GM18868 (cell line): Measurements from ENCODE around the gene LRMDA.

Experiments used
- ATAC-seq: cut with Tn5 transposase; IDR thresholded peaks from one replicate; pipeline ENCODE4 v1.9.1; 2021; ENCODE audit warnings: mild to moderate bottlenecking, moderate library complexity; ENCODE audit not compliant: unreplicated experiment

Gene LRMDA

DNA sequence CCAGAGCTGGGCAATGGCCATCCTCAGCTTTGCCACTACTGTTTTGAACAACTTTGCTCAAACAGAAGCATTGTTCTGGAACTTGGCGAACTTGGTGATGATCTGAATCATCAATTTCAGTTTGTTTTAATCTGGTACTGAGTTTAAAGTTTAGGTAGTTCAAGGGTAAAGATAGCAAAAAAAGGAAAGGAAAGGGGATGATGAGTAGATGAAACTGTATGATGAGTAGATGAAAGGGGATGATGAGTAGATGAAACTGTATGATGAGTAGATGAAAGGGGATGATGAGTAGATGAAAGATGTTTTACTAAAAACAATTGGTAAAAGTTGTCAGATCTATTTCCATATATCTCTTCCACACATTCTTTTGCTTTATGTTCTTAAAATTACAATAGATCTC, 737.0 kb downstream of the LRMDA start:
- no peak for ATAC-seq

DNA sequence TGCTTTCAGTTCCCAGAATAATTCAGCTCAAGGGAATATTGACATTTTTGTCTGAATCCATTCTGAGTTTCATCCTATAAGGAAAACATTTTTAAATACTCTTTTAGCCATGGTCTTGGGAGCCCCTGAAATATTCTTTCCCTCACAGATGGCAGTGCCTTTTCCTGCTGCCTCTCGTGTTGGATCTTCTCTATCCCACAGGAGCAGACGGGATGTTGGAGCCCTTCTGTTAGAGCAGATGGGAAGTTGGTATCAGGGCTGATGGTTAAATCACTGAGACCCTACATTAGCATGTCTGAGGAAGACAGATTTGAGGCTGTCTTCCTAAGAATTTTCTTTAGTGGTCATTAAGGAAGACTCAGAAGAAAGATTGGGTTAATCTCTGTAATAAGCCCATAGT, 737.8 kb downstream of the LRMDA start:
- ATAC-seq, result no peak

DNA sequence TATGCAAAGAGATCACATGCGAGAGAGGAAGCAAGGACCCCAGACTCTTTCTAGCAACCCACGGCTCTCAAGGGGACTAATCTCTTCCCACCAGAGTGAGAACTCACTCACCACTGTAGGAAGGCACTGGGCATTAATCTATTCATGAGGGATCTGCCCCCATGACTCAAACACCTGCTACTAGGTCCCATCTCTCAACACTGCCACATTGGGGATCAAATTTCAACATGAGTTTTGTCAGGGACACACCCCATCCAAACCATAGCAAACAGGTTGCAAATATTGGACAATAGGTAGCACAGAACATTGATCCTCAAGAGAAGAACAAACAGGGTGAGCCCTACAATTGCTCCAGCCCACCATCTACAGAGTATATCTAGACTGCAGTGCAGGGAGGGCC, 740.6 kb downstream of the LRMDA start:
- ATAC-seq, result no peak

DNA sequence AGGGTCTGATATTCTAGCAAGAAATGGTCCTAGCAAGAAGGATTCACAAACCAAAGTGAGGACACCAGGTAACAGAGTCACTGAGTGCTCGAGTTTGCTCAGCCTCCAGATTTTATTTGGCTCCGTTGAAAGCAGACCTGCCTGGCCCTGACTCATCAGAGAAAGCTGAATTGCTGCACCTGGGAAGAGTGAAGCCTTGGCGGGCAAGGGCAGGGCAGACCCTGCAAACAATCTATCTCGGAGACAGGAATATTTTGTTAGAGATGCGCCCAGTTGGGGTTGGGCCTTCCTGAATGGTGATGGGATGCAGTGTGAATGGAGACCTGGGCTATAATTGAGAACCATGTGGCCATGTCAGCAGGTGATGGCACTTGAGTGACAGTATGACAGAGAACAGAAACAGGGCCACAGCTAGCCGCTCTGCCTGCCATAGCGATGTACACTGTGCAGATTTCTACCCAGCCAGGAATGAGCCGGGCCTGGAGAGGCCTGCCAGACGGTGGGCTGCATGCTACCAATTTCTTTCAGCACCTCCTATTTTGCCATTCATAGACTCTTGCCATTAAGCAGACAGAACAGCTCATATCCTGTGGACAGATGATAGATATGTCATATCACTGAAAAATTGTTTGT, 744.2 kb downstream of the LRMDA start:
- no peak for ATAC-seq

DNA sequence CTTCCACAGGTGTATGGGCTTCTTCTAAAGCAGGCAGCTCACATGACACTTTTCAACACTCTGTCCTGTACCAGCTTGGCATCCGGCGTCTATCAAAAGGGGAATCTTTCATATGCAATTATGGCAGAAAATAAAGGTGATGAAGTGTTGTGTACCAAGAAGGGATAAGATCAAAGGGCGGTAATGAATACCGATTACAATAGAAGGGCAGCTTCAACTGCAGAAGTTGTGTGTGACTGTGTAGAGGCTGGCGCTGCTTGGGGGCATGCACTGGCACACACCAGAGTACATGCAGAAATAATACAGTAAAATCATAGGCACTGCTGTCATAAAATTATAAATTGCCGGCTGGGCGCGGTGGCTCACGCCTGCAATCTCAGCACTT, 744.7 kb downstream of the LRMDA start:
- ATAC-seq, result no peak

DNA sequence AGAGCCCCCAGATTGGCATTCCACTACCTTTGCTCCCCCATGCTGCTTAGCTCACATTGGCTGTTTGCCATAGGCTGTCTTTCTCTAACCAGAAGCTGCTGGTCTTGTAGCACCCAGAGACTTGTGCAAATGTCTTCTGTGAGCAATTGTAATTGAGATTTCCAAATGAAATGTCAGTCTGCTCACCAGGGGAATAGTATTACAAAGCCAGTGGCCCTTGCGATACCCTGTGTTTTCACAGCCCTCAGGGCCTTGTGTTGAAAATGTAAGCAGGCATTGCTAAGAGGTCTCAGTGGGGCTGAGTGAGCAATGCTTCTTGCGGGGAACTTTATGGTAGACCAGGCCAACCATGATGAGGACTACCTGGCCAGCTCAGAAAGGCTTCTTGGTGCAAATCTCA, 746.5 kb downstream of the LRMDA start:
- no peak for ATAC-seq

DNA sequence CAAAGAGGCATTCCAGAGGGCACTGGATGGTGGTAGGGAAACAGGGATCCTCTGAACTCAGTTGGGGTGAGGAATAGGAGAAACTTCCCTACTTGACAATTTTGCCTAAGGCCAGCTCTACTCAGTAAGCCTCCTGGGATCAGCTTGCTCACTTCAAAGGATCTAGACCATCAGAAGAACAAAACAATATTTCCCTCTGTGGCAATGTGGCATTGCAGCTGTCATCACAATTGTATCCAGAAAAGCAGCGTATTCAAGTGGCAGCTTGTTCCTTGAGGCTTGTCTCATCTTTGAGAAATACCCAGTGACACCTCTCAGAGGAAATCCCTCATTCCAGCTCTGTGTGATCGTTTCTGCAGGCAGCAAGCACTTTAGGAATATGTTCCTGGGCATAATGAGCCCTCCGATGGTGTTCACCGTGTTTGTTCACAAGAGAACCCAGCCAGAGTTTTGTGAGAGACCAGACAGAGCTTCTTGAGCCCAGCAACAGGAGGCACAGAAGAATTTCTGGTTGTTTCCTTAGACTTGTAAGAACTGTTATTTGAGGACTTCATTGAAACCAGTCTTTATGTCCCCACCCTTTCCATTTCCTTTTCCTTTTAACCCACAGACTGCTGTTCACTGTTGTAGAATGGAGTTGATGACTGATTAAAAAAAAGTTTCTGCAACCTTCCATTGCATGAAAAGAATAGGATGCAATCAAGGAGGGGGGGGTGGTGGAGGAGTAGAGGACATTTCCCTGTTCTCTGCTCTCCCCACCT, 747.3 kb downstream of the LRMDA start:
- ATAC-seq, result no peak

DNA sequence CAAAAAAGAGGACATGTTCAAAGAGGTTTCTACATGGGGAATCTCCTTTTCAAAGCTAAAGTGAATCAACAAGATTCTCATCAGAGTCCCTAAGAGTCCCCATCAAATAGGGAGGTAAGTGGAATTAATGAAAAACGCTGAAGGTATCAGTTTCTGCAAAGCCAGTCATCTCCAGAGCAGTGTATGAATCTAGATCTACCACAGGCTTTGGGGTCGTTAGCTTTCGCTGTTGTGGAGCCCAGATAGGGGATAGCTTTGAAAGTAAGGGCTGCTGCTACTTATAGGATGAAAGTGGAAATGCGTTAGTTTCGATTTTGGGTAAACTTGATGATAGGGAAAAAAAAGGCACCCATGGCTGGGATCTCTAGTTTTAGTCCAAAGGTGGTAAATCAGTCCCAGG, 748.4 kb downstream of the LRMDA start:
- no peak for ATAC-seq

DNA sequence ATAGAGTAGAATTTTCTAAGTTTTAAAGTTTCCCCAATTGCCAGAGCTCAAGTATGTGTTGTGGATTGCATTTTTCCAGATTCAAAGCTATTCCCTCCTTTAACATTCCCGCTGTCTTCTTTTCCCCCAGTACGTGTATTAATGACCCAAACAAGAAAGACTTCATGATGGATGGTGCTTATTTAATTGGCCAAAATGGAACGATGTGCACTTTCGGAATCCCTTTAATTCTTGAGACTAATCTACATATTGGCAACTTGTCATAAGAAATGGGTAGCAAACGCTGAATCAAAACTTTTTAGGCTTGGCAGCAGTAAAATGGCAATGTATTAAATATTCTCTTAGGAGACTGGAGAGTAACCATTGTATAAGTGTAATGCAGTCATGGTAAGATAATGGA, 753.2 kb downstream of the LRMDA start:
- ATAC-seq, result no peak

DNA sequence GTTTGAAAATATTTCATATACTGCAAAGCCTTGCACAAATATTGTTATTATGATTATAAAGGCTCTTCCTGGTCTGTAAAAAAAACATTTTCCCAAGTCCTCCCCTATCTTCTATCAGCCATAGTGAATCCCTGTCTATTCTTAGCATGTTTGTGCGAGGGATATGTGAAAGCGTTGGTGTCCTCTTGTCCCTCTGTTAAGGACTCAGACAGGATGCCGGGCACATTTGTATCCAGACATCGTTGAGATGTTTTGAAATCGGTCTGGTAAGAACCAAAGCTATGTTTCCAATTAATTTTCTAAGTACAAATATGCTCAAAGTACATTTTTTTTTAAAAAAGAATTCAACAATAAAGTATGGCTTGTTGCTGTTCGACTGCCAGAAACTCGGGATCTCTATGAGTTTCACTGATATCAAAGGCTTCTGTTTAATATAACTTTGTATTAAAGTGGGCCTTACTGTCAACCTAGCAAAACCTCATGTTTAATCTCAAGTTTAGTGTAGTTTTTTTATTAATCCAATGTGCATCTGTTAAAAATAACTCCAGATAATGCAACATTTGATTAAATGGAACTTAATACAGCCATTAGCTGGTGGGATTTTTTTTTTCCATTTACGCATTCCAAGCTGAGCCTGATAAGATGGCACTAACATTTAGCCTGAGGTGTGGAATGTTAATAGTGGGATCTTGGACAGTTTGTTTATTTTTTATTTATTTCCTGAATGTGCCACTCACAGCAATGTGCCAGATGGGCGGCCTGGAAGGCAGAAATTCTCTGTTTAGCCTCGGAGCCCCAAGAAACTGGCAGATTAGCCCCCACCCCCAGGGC, 754.3 kb downstream of the LRMDA start:
- ATAC-seq, result no peak

DNA sequence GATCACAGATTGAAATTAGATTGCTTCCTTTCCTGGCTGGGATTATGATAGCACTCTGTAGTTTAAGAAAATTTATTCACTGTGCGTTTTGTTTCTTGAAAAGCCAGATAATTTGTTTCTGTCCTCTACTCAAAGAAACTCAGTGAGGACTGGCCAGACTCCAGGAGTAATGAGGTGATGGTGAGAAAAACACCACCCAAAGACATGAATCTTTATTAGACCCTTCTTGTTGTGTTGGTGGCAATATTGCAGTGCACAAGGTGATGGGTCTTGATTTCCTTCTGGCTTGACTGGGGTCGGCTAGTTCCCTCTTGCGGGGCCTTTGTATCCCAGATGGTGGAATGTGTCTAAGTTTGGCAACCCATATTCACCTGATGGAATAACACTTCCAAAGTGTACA, 756.8 kb downstream of the LRMDA start:
- no peak for ATAC-seq

DNA sequence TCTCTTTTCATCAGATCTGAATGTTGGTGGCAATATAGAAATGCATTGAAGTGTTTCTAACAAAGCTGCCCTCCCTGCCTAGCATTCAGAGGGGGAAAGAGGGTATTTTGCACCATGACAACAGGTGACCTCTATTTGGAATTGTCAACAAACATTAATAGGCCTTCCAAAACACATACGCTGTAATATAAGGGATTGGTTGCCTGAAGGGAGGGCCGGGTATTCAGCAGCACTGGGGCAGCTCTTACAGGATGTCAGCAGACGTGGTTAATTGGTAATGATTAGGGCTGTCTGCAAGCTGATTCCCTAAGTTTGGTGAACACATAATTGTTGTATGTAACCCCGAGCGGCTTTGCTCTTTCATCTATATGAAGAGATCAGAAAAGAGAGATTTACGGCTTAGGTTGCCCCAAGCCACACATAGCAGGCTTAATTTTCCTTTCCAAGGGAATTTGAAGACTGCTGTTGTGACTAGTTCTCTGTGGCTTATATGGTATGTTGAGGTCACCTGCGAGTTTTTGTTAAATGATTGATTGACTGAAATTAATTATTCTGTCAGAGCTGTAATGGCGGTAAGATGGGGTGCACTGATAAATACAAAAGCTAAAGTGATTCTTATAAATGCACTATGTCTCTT, 759.3 kb downstream of the LRMDA start:
- ATAC-seq, result no peak

DNA sequence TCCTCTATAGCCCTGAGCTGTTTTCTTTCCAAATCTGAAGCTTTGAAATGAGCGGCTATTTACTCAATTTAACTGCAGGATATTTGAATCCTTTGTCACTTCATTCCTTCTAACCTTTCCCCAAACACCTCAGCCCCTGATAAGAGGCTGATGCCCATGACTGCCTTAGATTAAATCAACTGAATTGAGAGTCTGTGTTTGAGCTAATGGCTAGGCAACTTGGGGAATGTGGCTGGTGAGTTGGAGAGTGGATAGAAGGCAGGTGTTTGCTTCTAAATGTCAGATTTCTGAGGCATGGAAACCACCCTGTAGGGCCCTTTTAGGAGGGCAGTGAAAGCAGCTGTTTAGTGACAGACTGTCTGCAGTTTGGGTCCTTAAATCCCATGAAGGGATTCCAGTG, 759.9 kb downstream of the LRMDA start:
- ATAC-seq, result no peak

DNA sequence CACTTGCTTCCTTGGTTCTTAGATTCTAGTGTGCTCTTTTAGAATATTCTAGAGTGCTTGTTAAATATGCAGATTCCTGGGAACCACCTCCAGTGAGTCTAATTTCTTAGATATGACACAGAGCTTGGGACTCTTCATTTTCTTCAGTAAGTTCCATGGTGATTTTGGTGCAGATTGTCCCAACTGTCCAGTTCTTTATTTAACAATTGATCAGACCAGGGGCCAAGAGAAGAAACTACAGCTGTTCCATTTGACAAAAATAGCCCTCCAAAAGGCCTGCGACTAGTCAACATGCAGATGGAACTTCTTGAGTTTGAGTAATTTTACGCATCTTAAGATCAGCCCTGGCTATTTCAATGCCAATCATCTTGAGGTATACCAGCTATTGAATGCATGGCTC, 760.7 kb downstream of the LRMDA start:
- ATAC-seq, result no peak

DNA sequence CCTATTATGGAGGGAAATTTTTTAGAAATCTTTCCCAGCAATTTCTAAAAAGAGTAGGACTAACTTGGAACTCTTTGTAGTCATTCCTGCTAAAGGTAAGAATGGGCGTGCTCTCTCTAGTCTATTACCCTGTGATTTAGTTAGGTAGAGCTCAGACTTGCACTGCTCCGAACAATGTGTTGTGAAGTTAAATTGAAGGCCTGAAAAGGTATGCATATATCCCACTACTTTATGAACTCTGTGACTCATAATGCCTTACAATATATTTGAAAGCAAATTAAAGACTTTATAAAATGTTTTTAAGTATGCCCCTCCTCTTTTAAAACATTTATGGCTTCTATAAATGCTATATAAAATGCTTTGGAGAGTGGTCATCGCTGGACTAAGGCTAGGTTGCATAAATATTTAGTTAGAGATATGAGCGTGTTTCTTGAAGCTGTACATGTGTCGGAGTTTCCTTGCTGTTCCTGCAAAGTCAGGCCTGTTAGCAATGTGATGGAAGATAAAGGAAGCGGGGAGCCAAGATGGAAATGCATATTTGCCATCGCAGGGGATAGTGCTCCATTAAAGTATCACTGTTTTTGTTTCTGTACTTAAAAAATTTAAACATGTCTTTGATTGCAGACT, 761.4 kb downstream of the LRMDA start:
- no peak for ATAC-seq

DNA sequence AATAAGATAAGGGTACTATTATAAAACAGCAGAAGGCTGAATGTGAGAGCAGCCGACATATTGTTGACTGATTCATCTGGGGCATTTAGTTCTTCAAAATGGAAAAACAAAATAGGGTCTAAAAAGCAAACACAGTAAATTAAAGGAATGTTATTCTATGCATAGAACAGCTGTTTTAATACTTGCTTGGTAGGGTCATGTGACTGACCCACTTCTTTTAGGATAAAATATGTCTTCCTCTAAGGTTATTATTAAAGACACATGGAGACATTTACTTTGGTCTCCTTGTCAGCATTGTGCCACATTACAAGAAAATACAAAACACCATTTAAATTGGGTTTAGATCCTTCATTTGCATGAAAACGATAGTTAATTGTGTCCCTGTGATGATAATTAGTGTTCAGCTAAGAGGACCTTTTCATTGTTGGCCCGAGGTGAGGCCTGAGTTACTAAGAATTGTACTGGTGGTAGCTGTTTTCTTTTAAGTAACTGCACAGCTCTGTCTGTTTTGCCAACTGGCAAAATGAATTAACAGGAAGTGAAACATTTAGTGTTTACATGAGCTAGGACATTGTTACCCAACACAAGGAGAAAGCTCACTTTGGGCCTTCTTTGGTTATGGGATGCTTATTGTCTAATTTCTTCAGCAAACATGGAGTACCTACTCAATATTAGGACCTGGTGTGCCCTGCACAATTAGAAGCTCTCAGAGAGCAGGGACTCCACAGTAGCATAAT, 764.4 kb downstream of the LRMDA start:
- no peak for ATAC-seq

DNA sequence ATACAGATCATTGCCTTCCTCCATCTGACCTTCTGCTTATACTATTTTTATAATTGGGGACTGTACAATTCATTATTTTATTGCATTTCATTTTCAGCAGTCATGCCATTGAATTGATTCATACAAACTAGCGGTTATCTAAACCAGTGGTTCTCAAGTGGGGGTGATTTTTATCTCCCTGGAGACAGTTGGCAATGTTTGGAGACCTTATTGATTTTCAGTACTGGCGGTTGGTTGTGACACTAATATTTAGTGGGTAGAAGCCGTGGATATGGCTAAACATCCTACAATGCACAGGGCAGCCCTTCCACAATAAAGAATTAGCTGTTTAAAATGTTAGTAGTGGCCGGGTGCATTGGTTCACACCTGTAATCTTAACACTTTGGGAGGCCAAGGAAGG, 765.9 kb downstream of the LRMDA start:
- no peak for ATAC-seq

DNA sequence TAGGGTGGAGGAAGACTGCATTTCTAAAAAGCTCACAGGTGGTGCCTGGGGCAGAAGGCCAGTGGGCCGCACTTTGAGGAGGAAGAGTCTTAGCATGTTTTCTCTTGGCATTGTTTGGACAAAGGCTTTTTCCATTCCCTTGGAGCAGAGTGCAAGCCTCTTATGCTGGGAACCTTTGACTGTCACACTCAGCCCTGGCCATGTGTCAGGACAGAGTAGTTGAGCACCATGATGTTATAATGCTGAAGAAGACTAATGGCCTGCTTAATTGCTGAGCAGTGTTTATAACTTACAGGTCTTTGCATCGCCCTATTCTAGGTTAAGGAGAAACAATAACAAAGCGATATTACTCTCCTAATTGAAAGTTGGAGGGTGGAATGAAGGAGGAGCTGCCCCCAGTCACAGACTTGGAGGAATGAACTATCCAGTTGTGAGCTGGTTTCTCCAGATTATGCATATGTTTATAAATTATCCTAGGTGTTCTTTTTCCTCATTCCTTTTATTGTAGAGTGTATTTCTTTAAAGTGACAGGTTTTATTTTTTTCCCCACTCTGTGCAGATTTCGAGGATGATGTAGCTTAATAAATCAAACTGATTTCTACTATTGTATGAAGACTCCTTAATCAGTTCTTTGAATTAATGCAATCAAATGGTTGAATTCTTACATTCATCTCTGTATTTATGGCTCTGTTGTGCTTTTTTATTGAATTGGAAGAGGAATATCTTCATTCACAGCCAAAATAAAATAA, 767.0 kb downstream of the LRMDA start:
- no peak for ATAC-seq

DNA sequence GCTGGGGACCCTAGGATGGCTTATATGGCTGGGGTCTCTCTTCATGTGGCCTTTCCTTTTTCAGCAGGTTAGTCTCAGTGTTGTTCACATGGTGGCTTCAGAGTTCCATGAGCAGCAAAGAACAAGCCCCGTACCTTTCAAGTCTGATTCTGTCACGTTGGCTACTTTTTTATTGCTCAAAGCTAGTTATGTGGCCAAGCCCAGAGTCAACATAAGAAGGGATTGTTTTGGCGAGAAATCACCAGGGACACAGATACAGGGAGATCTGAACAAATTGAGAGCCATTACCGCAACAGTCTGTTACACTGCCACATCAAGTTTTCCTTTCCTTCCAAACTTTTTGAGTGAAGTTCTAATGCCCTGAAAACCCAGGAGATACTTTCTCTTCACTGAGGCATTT, 770.5 kb downstream of the LRMDA start:
- ATAC-seq, result no peak

DNA sequence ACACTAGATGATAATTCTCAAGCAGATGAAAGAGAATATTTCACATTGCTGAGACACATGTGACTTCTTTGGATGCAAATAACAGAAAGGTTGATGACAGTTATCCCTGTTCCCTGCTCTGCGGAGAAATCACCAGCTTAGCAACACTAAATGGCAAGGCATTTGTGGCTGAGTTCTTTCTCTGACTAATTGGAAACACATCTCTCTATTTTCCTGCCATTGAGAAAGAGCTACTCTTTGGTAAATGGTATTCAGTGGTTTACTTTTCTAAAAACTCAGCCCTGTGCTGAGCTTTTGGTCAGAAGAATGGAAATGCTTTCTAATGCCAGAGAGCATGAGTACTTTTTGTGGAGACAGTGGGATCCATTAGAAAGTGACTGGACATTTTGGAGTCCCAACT, 771.4 kb downstream of the LRMDA start:
- no peak for ATAC-seq
